Measurements from ENCODE around the gene LAMC2. TPM values are rescaled to one million over a fixed set of nuclear protein-coding genes. Genes with fewer than 3 reads are reported as not detected.

Gene LAMC2
- total RNA-seq, 2 donors from 2014 or later = 0.54 to 4.5 TPM

DNA sequence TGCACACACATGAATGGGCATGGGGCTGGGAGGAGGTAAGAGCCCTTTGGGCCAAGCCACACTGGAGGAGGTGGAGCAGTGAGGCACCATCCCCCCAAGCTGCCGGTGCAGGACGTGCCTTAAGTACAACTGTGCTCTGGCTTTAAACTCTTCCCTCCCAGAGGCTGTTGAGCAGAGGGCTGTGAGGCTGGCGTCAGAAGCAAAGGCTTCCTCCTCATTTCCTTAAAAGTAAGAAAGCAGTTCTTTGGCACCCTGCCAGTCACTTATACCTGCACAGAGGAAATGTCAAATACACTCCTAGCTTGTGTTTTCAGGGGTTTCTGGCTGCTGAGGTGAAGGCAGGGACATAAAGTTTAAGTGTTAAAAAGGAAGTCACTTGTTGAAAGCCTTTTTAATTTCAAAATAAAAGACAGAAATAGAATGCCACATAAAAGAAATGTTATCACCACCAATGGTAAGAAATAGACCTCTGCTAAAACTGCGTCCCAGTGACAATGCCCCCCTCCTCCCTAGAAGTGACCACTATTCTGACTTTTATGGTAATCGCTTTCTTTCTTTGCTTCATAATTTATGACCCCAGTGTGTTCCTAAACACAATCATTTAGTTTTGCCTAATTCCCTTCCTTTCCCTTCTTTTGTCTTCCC is 33.0 kb downstream of the LAMC2 start:
- no peak for TF ChIP-seq CTCF (IDR thresholded peaks at IDR 0.05)
- DNase-seq (ENCODE audit: low spot score) (no peak), ATAC-seq (ENCODE audit: insufficient number of reproducible peaks, low FRiP score, low read depth) (no peak)
- no peaks in the 10 kb centered on the region for H3K27me3 ChIP-seq (replicated peaks; ENCODE audit: insufficient read depth)
- peaks cover 5 to 27% of the 10 kb centered on the region in 2 donors for H3K4me1 ChIP-seq (ENCODE audit: control insufficient read depth in 1 of 2, low read depth in 2 of 2)
- peak overlapping the region; percentile 51 to 63 for H3K27ac ChIP-seq
- H3K9me3 ChIP-seq = no peaks in the 10 kb centered on the region
- no peak overlapping the region for H3K4me3 ChIP-seq
- H3K36me3 ChIP-seq = no peaks in the 10 kb centered on the region

- Histone ChIP-seq H3K27me3 (replicated peaks; ENCODE audit: insufficient read depth) (no peaks in the 10 kb centered on the region), H3K9me3 (no peaks in the 10 kb centered on the region), H3K4me3 (no peak overlapping the region), H3K27ac (peak overlapping the region in 1 of 2 donors; percentile 51), H3K36me3 (no peaks in the 10 kb centered on the region), H3K4me1 (ENCODE audit: control insufficient read depth in 1 of 2, low read depth in 2 of 2) (peaks cover 5 to 27% of the 10 kb centered on the region in 2 donors)
- ATAC-seq (ENCODE audit: insufficient number of reproducible peaks, low FRiP score, low read depth) = no peak
- DNase-seq (ENCODE audit: low spot score) = no peak
- TF ChIP-seq CTCF (IDR thresholded peaks at IDR 0.05) = no peak
Measured at GRCh38 chr1:183219616-183220009, 33.5 kb downstream of the LAMC2 start.

DNA sequence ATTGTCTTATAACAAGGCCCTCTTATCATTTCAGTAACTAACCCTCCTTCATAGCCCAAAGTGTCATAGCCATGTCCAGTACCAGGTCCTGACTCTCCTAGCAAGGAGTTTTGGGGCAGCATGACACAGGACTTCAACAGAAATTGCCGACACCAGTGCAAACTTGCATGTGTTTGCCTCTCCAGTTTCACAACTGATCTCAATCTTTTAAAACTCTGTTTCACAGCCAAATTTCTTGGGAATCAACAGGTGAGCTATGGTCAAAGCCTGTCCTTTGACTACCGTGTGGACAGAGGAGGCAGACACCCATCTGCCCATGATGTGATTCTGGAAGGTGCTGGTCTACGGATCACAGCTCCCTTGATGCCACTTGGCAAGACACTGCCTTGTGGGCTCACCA is 36.8 kb downstream of the LAMC2 start:
- no peak for DNase-seq (ENCODE audit: low spot score)
- H3K4me1 ChIP-seq (ENCODE audit: control insufficient read depth in 1 of 2, low read depth in 2 of 2) = peaks cover 5 to 18% of the 10 kb centered on the region in 2 donors
- no peak for TF ChIP-seq CTCF (IDR thresholded peaks at IDR 0.05)
- H3K4me3 ChIP-seq = no peak overlapping the region
- no peaks in the 10 kb centered on the region for H3K36me3 ChIP-seq
- no peak for ATAC-seq (ENCODE audit: insufficient number of reproducible peaks, low FRiP score, low read depth)
- no peak overlapping the region for H3K27ac ChIP-seq
- H3K9me3 ChIP-seq = no peaks in the 10 kb centered on the region
- no peaks in the 10 kb centered on the region for H3K27me3 ChIP-seq (replicated peaks; ENCODE audit: insufficient read depth)

GRCh38 chr1:183223467-183223866 is 37.4 kb downstream of the LAMC2 start:
- no peaks in the 10 kb centered on the region for H3K36me3 ChIP-seq
- no peak overlapping the region for H3K27ac ChIP-seq
- DNase-seq (ENCODE audit: low spot score) (no peak), ATAC-seq (ENCODE audit: insufficient number of reproducible peaks, low FRiP score, low read depth) (no peak)
- no peaks in the 10 kb centered on the region for H3K27me3 ChIP-seq (replicated peaks; ENCODE audit: insufficient read depth)
- H3K4me1 ChIP-seq (ENCODE audit: control insufficient read depth in 1 of 2, low read depth in 2 of 2) = peaks cover 2 to 12% of the 10 kb centered on the region in 2 donors
- no peak overlapping the region for H3K4me3 ChIP-seq
- H3K9me3 ChIP-seq = no peaks in the 10 kb centered on the region
- no peak for TF ChIP-seq CTCF (IDR thresholded peaks at IDR 0.05)

DNA sequence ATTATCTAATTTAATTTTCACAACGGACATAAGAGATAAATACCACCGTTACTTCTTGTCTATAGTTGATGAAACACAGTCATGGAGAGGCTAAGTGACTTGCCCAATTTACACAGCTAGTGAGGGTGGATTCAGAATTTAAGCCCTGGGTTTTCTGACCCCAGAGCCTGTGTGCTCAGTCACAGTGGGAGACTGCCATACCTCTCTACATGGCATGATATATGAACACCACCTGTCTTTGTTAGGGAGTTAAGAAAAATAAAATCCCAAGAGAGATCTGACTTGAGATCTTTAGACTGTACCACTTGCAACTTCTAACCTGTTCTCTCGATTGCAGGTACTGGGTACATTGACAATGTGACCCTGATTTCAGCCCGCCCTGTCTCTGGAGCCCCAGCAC is 40.3 kb downstream of the LAMC2 start:
- Histone ChIP-seq H3K36me3 (no peaks in the 10 kb centered on the region), H3K9me3 (no peaks in the 10 kb centered on the region), H3K4me1 (ENCODE audit: control insufficient read depth in 1 of 2, low read depth in 2 of 2) (no peaks in the 10 kb centered on the region), H3K4me3 (no peak overlapping the region), H3K27me3 (replicated peaks; ENCODE audit: insufficient read depth) (no peaks in the 10 kb centered on the region), H3K27ac (no peak overlapping the region)
- DNase-seq (ENCODE audit: low spot score) (no peak), ATAC-seq (ENCODE audit: insufficient number of reproducible peaks, low FRiP score, low read depth) (no peak)
- no peak for TF ChIP-seq CTCF (IDR thresholded peaks at IDR 0.05)

All from thoracic aorta (tissue), 2 donors.